ENCODE results near the gene USP11.
A peak's percentile ranks its signal among the peaks of the same experiment; 100 is the strongest.

USP11 gene
- total RNA-seq: 86.9 to 99.9 reads per million in 2 donors

DNA sequence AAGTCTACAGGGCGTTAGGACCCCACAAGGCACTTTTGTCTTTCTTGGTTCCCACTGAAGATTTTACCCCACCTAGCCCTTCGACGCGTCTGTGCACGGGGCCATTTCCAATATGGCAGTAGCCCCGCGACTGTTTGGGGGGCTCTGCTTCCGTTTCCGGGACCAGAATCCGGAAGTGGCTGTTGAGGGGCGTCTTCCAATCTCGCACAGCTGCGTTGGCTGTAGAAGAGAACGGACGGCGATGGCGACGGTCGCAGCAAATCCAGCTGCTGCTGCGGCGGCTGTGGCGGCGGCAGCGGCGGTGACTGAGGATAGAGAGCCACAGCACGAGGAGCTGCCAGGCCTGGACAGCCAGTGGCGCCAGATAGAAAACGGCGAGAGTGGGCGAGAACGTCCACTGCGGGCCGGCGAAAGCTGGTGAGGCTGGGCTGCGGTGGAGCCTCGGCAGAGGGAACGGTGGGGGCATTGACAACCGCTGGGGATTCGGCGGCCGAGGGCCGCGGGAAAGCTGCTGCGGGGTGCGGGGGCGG, at the start of gene USP11:
Gene USP11, plus strand, starts transcription at position 207 of the 530 bp plus-strand sequence. Its CDS starts 35 bp downstream, at position 242.
- no peak for DNase-seq

DNA sequence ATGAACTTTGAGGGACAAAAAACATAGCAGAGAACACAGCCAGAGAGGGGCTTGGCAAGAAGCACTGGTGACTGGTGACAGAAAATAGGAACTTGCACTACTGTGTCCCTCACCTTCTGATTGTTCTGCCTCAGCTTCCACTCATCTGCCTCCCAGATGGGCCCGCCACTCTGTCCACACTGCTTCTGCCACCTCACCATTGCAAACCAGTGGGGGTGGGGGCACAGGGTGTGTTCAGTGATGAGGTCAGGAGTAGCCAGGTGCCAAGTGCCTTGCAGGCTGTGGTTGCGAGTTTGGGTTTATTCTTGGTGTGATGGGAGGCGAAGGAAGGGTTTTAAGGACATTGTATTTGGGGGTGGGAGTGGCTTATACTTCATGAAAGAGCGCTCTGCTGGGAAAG, 48.3 kb upstream of the USP11 start:
- DNase-seq: no peak

DNA sequence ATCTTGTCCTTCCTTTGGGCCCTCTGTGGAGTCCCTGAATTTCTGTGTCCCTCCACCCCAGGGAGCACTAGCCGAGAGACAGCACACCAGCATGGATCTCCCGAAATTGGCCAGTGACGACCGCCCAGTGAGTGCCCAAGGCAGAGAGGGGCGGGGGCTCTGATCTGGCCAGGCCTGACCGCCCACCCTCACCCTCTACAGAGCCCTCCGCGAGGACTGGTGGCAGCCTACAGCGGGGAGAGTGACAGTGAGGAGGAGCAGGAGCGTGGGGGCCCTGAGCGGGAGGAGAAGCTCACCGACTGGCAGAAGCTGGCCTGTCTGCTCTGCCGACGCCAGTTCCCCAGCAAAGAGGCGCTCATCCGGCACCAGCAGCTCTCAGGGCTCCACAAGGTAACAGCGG, 47.6 kb upstream of the USP11 start:
- DNase-seq: no peak

DNA sequence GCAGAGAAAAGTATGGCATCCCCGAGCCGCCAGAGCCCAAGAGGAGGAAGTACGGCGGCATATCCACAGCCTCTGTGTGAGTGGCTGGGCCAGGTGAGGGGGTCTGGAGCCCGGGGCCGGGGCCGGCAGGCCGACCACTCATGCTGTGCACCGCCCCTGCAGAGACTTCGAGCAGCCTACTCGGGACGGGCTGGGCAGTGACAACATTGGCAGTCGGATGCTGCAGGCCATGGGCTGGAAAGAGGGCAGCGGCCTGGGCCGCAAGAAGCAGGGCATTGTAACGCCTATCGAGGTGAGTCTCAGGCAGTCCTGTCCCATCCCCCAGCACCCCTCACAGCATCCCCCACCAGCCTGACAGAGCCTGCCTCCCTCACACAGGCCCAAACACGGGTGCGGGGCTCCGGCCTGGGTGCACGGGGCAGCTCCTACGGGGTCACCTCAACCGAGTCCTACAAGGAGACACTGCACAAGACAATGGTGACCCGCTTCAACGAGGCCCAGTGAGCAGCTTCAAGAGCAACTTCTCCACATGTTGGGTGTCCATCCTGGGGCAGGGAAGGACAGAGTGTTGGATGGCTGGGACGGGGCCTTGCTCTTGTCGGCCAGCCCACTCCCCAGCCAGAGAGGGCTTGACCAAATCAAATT, 46.6 kb upstream of the USP11 start:
- no peak for DNase-seq

DNA sequence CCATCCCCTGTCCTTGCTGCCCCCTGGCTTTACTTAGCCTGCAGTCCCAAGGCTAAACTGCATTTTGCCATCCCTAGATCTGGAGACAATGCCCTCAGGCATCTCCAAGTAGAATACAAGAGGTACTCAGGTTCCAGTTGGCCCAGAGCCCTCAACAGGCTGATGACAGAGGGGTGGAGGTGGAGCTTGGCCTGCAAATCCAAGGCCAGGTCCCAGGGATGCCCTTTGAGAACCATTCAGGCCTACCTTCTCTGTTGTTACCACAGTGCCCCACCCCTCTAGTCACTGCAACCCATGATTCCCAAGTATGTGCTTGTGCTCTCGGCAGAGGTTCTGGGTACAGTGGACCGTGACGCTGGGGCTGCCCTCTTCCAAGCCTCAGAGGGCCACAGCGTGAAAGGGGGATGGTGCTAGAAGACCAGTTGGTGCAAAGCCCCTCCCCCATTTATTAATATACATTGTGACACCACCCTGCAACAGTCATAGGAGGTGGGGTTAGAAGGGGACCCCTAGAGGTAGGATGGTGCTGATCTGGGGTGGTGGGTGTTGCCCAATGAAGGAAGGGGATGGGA, 45.6 kb upstream of the USP11 start:
- no peak for DNase-seq

DNA sequence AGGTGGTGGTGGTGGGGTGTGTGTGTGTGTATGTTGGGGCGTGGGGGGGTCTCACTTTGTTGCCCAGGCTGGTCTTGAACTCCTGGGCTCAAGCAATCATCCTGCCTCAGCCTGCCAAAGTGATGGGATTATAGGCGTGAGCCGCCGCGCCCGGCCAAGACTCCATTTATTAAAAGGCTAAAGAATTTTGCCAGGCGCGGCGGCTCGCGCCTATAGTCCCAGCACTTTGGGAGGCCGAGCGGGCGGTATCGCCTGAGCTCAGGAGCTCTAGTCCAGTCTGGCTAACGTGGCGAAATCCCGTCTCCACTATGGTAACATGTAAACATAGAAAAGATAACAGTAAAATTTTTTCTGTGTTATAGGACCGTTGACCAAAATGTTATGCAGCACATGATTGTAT, 42.9 kb upstream of the USP11 start:
- DNase-seq: no peak

DNA sequence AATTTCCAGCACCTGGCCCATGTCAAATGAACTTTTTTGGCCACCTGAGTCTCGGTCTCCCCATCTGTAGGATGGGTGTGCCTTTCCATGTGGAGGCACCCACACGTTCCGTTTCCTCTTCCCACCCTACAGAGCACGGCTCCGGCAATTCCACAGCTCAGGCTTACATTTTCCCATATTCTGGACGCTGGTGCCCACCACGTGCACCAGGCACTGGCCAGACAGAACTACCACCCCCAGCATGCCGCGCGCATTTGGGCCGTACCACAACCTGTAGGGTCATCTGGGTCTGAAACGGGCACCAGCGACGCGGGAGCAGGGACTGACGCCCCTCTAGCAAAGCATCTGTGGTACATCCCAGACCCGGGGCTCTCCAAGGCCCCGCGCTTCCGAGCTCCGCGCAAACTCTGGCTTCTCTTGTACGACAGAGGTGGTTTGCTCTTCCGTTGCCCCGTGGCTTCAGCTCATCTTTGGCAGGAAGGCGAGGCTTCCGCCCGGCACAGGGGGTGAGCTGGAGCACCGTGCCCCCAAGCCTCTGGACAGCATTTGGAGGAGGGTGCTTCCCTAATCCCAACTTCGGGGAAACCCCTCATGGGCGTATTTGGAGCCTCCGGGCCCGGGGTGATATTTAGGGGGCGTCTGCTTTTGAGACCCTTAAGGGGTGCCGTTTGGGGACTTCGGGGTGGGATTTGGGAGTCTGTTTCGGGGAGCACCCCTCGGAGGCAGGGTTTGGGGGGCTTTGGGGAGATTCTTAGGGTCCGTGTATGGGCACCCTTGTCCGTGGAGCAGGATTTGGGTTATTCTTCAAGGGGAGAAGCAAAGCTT, 42.2 kb upstream of the USP11 start:
- peak; percentile 63 for DNase-seq

DNA sequence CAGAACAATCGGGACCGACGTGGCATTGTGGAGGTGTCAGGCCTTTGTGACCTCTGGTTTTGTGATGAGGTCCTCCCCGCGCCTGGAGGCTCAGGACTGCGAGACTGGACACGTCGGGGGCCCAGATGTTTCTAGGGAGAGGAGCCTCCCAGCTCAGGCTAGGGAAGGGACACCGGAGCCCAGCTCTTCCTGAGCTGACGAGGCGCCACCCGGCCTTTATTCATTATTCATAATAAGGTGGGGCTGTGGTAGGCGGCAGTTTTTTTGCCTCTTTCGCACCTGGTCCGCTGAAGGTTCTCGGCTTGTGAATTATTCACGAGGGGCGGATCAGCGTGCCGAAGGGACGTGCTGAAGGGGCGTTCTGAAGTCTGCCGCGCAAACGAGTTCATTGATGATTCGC, 41.5 kb upstream of the USP11 start:
- DNase-seq: no peak

DNA sequence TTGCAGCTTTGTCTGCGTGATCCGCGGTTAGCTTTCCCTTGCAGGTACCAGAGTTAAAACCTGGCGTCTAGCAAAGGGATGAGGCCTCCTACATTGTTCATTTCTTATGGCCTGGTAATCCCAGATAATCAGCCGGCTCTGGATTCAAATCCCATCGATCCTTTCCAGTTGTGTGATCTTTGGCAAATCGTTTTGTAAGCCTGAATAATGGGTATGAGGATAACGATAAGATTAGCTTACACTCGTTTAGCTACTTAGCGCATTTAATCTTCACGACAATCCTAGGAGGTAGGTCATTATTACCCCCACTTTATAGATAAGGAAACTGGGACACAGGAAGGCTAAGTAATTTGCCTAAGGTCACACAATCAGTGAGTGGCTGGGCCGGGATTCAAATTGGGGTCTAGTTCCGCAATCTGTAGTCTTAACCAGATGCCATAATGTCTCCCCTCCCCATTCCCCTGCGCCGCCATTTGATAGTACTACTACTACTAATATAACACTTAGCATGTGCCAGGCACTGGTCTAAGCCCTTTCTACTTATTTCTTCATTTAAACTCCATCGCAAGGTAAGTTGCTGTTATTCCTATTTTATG, 40.9 kb upstream of the USP11 start:
- no peak for DNase-seq

DNA sequence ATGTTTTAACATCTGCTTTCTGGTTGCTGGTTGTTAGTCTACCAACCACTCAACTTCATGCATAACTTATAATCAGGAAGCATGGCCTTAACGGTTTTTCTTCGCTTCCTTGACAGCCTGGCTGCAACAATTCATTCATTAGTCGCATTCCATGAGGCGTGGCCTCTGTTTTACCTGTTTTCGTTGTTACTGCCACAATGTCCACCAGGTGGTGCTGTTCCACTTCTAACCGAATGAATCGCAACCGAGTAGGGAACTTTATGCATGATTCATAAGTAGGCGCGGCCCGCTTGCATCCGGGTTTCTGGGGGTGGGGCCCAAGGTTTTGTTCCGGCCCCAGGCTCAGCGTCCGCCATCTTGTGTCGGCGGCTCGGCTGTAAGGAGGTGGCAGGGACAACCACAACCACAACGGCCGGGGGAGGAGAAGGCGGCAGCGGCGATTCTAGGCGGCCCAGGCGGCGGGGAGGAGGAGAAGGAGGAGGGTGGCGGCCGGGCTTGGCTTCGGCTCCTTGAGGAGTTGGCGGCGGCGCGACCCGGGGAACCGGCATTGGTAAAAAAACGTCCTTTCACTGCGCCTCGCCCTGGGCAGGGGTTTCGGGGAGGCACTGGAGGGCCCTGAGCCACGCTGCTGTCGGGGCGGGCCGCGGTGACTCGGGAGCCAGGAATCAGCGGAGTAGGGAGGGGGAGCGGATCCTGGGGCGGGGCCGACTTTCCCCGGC, 39.2 kb upstream of the USP11 start, which contains the start of gene UBA1:
Gene UBA1, plus strand, starts transcription at position 355 of the 719 bp plus-strand sequence. CDS start 4,974 bp downstream, outside the sequence.
- peak; percentile 85 for DNase-seq

DNA sequence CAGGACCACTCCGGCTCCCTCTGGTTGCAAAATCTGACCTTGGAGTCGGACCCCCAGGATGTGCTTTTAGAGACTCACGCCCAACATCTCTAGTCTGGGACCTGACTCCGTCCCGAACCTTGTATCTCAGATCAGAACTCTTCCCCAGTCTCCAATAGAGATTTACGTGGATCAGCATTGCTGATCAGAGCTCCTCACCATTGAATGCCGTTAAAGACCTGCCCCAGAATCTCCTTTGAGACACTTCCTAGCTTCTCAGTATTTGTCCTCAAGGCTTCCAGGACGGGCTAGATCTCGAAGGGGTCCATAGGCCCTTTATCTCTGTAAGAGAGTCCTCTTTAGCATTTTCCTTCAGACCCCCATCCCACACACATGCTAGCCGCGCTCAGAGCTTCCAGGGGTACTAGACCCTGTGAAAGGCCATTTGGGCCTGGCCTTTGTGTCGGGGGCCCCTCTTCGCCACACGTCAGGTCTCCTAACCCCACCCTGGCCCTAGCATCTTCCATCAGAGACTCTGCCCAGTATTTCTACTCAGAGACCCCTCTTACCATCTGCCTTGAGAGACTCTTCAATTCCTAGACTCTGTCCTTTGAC, 38.5 kb upstream of the USP11 start:
- no peak for DNase-seq

DNA sequence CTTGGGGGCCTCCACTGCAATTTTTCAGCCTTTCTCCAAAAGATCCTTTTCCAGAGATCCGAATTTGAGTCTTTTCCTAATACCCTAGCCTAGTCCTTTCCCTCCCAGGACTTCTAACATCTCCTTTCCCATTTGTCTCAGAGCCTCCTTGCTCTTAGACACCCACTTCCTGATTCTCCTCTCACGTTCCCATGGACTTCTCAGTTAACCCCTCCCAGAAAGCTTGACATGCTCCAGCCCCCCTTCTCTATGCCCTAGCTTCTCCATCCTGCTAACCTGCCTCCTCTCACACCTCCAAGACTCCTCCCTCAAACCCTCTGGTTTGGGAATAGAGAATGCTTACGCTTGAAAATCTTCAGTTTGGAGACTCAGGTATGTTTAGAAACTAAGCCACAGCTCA, 36.7 kb upstream of the USP11 start:
- DNase-seq: no peak

DNA sequence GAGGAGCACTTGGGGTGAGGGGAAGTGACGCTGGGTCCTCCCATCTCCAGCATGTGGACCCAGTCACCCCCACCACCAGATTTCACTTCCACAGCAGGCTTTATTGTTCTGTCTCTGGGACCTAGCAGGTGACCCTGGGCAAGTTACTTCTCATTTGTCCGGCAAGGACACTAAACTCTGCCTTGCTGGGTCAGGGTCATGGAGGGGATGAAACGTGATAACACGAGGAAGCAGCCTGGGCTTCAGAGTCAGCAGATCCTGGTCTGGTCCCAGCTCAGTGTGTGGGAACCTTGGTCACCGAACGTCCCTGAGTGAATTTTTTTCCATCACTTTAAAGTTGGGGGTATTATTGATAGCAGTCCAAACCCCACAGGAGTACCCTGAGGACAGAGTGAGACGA, 35.3 kb upstream of the USP11 start:
- DNase-seq: no peak

DNA sequence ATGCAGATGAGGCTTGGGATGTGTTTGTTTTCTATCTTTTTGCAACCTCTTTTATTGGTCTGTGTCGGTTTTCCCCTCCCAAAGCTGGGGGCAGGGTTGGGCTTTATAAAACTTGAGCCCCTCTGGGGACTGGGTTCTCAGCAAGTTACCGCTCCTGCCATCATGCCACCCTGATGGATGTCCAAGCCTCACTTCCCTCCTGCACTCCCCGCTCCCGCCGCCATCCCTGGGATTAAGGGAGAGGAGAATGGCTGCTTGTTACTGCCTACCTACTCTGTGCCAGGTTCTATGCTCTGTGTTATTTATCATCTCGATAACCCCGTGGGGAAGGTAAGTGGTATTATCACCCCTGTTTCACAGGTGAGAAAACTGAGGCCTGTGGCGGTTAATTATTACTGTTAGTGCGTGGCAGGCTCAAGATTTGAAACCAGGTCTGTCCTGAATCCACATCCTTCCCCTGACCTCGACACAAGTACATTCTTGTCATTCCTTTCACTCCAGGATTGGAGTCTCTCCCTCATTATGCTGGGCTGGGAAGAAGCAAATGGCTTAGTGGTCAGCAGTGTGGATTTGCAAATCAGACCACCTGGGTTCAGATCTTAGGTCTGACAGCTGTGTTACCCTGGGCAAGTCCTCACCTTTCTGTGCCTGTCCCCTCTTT, 34.7 kb upstream of the USP11 start:
- DNase-seq: no peak

DNA sequence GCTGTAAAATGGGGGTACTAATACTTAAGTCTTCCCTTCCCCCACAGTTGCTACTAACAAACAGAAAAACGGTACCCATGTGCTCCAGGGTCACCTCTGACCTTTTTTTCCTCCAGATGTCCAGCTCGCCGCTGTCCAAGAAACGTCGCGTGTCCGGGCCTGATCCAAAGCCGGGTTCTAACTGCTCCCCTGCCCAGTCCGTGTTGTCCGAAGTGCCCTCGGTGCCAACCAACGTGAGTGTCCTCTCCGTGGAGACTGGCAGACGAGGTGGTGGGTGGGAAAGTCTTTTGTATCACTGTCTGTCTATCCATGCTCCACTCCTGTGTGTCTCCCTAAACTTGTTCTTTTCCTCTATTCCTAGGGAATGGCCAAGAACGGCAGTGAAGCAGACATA, 34.1 kb upstream of the USP11 start:
- no peak for DNase-seq

DNA sequence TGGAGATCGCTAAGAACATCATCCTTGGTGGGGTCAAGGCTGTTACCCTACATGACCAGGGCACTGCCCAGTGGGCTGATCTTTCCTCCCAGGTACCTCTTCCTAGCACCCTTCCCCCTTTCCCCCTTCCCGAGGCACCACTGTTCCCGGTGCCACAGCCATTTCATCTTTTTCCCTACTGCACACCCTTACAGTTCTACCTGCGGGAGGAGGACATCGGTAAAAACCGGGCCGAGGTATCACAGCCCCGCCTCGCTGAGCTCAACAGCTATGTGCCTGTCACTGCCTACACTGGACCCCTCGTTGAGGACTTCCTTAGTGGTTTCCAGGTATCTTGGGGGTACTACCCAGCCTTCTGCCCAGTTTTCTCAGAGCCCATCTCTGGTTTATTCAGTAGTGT, 33.5 kb upstream of the USP11 start:
- no peak for DNase-seq

DNA sequence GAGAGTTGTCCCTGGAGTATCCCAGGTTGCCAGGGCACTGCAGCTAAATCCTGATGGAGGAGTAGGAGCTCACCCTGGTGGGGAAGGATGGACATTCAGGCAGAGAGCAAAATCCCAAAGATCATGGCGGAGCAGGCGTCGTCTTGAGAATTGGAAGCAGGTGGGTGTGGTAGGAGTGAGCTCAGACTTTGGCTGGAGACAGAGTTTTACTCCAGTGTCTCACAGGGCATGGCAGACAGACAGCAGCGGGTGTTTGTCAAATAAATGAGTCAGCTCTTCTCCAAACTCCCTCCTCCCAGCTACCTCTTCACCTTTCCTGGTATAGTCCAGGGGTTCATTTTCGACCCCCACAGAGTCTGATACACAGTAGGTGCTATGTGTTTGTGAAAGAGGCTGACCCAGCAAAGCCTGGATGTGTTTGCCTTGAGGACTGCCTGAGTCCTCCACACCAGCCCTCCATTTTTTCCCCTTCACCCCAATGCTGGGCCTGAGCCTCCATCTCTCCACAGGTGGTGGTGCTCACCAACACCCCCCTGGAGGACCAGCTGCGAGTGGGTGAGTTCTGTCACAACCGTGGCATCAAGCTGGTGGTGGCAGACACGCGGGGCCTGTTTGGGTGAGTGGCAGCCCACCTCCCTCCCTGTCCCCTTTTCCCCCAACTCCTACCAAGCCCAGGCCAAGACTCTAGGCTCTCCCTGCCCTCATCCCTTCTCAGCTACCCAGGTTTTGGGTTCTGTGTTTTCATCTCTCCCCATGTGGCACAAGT, 32.2 kb upstream of the USP11 start:
- no peak for DNase-seq

DNA sequence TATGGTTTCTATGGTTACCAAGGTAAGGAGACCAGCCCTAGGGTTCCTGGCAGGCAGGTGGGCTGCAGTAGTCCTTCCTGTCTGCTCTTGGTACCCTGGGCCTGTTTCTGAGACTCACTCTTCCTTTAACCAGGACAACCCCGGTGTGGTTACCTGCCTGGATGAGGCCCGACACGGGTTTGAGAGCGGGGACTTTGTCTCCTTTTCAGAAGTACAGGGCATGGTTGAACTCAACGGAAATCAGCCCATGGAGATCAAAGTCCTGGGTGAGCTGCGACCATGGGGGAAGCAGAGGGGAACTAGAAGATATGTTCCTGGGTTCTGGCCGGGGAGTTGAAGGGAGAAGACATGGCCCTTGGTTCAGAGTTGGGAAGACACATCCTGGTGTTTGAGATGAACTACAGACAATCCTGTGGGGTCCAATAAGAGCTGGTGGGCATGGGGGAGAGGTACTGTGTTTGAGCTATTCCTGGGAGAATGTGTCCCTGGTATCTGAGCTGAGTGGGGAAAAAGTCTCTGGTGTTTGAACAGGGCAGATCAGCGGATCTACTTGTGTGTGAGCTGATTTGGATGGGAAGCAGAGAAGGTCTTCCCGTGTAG, 31.4 kb upstream of the USP11 start:
- no peak for DNase-seq

DNA sequence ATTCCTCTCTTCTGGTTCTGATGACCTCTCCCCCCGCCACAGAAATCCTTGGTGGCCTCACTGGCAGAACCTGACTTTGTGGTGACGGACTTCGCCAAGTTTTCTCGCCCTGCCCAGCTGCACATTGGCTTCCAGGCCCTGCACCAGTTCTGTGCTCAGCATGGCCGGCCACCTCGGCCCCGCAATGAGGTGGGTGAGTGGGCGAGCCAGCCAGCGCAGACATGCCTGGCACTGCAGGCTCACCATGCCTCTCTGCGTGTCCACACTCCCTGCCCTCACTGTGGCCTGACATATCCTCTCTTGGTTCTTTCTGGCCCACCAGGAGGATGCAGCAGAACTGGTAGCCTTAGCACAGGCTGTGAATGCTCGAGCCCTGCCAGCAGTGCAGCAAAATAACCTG, 30.5 kb upstream of the USP11 start:
- DNase-seq: no peak

DNA sequence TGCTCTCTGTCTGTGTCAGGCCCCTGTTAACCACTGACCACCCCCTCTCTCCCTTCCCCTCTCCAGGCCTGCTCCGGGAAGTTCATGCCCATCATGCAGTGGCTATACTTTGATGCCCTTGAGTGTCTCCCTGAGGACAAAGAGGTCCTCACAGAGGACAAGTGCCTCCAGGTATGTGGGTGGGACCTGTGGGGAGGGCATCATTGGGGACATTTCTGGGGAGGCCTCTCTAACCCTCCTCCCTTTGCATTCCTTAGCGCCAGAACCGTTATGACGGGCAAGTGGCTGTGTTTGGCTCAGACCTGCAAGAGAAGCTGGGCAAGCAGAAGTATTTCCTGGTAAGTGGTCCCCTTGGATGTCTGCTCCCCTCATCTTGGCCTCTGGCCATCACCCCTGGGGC, 29.9 kb upstream of the USP11 start:
- no peak for DNase-seq

Data from activated gamma-delta T cell (primary cell).